ENCODE measurements around the gene GPR171.

The GPR171 gene

GRCh38 chr3:151197981-151198767 is 4.8 kb downstream of the GPR171 start:
- H3K4me1 ChIP-seq (ENCODE audit: control insufficient read depth, insufficient read depth, low read length): no peaks in the 10 kb centered on the region
- no peak overlapping the region for H3K9ac ChIP-seq (ENCODE audit: low read length)
- no peak overlapping the region for H3K4me3 ChIP-seq (ENCODE audit: low read depth, low read length)
- no peak overlapping the region for H3K27ac ChIP-seq (ENCODE audit: low read depth, low read length)
- H3K27me3 ChIP-seq (ENCODE audit: control insufficient read depth, insufficient read depth, low read length): no peaks in the 10 kb centered on the region
- H3K36me3 ChIP-seq (ENCODE audit: control insufficient read depth, insufficient read depth, low read length): no peaks in the 10 kb centered on the region; the same call in 1 of the 2 replicates
- no peaks in the 10 kb centered on the region for H3K9me3 ChIP-seq (ENCODE audit: control insufficient read depth, insufficient read depth, low read depth, low read length)

DNA sequence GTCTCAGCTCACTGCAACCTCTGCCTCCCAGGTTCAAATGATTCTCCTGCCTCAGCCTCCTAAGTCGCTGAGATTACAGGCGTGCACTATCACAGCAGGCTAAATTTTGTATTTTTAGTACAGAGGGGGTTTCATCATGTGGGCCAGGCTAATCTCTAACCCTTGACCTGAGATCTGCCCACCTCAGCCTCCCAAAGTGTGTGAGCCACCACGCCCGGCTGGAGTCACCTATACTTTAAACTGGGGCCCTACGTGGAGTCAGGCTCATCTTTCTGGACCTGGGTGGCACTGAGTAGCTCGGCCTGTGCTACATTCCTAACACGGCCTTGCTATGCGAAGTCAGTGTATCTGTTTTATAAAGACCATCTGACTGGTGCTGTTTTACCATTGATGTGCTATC is 5.8 kb downstream of the GPR171 start:
- H3K9ac ChIP-seq (ENCODE audit: low read length): no peak overlapping the region
- H3K27me3 ChIP-seq (ENCODE audit: control insufficient read depth, insufficient read depth, low read length): no peaks in the 10 kb centered on the region
- H3K9me3 ChIP-seq (ENCODE audit: control insufficient read depth, insufficient read depth, low read depth, low read length): no peaks in the 10 kb centered on the region
- H3K36me3 ChIP-seq (ENCODE audit: control insufficient read depth, insufficient read depth, low read length): peaks cover 5% of the 10 kb centered on the region
- H3K27ac ChIP-seq (ENCODE audit: low read depth, low read length): no peak overlapping the region
- H3K4me1 ChIP-seq (ENCODE audit: control insufficient read depth, insufficient read depth, low read length): no peaks in the 10 kb centered on the region
- H3K4me3 ChIP-seq (ENCODE audit: low read depth, low read length): no peak overlapping the region

DNA sequence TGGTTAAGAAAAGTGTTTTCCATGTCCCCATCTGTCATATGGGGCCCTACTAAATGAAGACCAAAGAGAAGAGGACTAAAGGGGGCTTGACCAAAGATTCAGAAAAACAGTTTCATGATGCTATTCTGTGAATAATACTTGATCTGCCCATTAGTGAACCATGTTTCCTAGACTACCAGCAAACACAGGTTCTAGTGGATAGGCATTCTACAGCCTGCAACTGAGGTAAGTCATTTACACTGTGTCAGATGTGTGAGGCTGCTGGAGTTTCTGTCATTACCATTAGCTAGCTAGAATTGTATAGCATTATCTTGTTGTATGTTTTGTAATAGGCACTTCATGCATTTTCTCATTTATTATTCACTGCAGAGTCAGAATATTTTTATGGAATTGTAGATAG is 6.6 kb downstream of the GPR171 start:
- H3K36me3 ChIP-seq (ENCODE audit: control insufficient read depth, insufficient read depth, low read length): peaks cover 5% of the 10 kb centered on the region
- H3K9me3 ChIP-seq (ENCODE audit: control insufficient read depth, insufficient read depth, low read depth, low read length): no peaks in the 10 kb centered on the region
- no peaks in the 10 kb centered on the region for H3K27me3 ChIP-seq (ENCODE audit: control insufficient read depth, insufficient read depth, low read length)
- no peak overlapping the region for H3K27ac ChIP-seq (ENCODE audit: low read depth, low read length)
- no peak overlapping the region for H3K9ac ChIP-seq (ENCODE audit: low read length)
- no peaks in the 10 kb centered on the region for H3K4me1 ChIP-seq (ENCODE audit: control insufficient read depth, insufficient read depth, low read length)
- no peak overlapping the region for H3K4me3 ChIP-seq (ENCODE audit: low read depth, low read length)

GRCh38 chr3:151195826-151196225 is 7.2 kb downstream of the GPR171 start:
- peaks cover 6% of the 10 kb centered on the region for H3K36me3 ChIP-seq (ENCODE audit: control insufficient read depth, insufficient read depth, low read length)
- H3K4me1 ChIP-seq (ENCODE audit: control insufficient read depth, insufficient read depth, low read length): no peaks in the 10 kb centered on the region
- no peak overlapping the region for H3K4me3 ChIP-seq (ENCODE audit: low read depth, low read length)
- no peak overlapping the region for H3K9ac ChIP-seq (ENCODE audit: low read length)
- no peaks in the 10 kb centered on the region for H3K9me3 ChIP-seq (ENCODE audit: control insufficient read depth, insufficient read depth, low read depth, low read length)
- H3K27ac ChIP-seq (ENCODE audit: low read depth, low read length): no peak overlapping the region
- H3K27me3 ChIP-seq (ENCODE audit: control insufficient read depth, insufficient read depth, low read length): no peaks in the 10 kb centered on the region

- Histone ChIP-seq H3K9me3 (ENCODE audit: control insufficient read depth, insufficient read depth, low read depth, low read length) (no peaks in the 10 kb centered on the region), H3K27me3 (ENCODE audit: control insufficient read depth, insufficient read depth, low read length) (no peaks in the 10 kb centered on the region), H3K27ac (ENCODE audit: low read depth, low read length) (no peak overlapping the region), H3K9ac (ENCODE audit: low read length) (no peak overlapping the region), H3K4me1 (ENCODE audit: control insufficient read depth, insufficient read depth, low read length) (no peaks in the 10 kb centered on the region), H3K36me3 (ENCODE audit: control insufficient read depth, insufficient read depth, low read length) (peaks cover 10% of the 10 kb centered on the region), H3K4me3 (ENCODE audit: low read depth, low read length) (no peak overlapping the region)
Measured at GRCh38 chr3:151192545-151192944, 10.5 kb downstream of the GPR171 start.

DNA sequence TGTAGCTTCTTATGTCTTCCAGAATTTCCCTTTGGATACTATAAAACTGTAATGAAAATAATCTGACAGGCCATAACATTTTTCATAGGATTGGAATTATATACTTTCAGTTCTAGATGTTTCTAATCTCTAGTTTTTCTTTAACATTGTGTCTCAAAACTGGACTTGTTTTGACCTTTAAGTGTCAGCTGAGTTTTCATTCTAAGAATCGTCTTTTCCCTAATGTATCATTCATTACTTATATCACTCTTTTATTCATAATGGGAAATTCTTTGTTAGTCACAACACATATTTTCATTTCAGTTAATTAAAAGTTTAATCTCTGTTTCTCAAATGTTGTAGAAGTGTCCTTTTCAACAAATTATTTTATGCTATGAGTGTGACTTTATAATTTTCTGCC is 11.9 kb downstream of the GPR171 start:
- Histone ChIP-seq H3K27me3 (ENCODE audit: control insufficient read depth, insufficient read depth, low read length) (no peaks in the 10 kb centered on the region), H3K4me1 (ENCODE audit: control insufficient read depth, insufficient read depth, low read length) (no peaks in the 10 kb centered on the region), H3K9me3 (ENCODE audit: control insufficient read depth, insufficient read depth, low read depth, low read length) (no peaks in the 10 kb centered on the region), H3K27ac (ENCODE audit: low read depth, low read length) (no peak overlapping the region), H3K36me3 (ENCODE audit: control insufficient read depth, insufficient read depth, low read length) (peaks cover 10% of the 10 kb centered on the region), H3K4me3 (ENCODE audit: low read depth, low read length) (no peak overlapping the region), H3K9ac (ENCODE audit: low read length) (no peak overlapping the region)

- Histone ChIP-seq H3K27me3 (ENCODE audit: control insufficient read depth, insufficient read depth, low read length) (no peaks in the 10 kb centered on the region), H3K9me3 (ENCODE audit: control insufficient read depth, insufficient read depth, low read depth, low read length) (no peaks in the 10 kb centered on the region), H3K36me3 (ENCODE audit: control insufficient read depth, insufficient read depth, low read length) (no peaks in the 10 kb centered on the region; the same call in 1 of the 2 replicates), H3K9ac (ENCODE audit: low read length) (no peak overlapping the region), H3K4me1 (ENCODE audit: control insufficient read depth, insufficient read depth, low read length) (peaks cover 5% of the 10 kb centered on the region; the same call in 1 of the 2 replicates), H3K27ac (ENCODE audit: low read depth, low read length) (no peak overlapping the region), H3K4me3 (ENCODE audit: low read depth, low read length) (no peak overlapping the region)
Measured at GRCh38 chr3:151183265-151183671, 19.7 kb downstream of the GPR171 start.

DNA sequence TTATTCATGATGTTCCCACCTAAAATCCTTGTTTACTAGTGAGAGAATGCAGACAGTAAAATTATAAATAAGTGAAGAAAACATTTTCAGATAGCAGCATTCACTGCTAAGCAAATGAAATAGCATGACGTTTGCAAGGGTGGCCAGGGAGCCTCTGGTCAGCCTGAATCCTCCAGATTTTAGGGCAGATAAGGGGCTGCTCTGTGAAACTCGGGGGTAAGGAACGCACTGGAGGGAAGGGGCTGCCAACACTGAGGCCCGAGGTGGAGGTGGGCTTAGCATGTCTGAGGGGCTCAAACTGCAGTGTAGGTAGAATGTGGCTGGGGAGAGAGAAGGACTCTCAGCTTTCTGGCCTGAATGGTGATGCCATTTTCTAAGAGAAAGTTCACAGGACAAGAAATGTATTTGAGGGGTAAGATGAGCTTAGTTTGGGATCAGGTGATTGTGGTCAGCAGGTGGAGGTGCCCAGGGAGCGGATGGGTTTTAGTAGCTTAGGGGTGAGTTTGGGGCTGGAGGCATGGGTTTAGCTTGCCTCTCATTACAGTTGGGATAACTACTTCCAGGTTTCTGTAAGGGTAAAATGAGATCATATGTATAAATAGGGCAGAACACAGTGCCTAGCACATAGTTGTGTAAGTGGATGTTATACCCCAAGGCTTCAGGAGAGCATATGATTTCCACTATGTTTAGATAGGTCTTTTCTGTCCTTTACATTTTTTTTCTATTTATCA is 20.5 kb downstream of the GPR171 start:
- H3K4me3 ChIP-seq (ENCODE audit: low read depth, low read length): no peak overlapping the region
- H3K4me1 ChIP-seq (ENCODE audit: control insufficient read depth, insufficient read depth, low read length): peaks cover 8% of the 10 kb centered on the region; the same call in 1 of the 2 replicates
- H3K27ac ChIP-seq (ENCODE audit: low read depth, low read length): no peak overlapping the region
- no peaks in the 10 kb centered on the region for H3K27me3 ChIP-seq (ENCODE audit: control insufficient read depth, insufficient read depth, low read length)
- H3K36me3 ChIP-seq (ENCODE audit: control insufficient read depth, insufficient read depth, low read length): no peaks in the 10 kb centered on the region; the same call in 1 of the 2 replicates
- no peaks in the 10 kb centered on the region for H3K9me3 ChIP-seq (ENCODE audit: control insufficient read depth, insufficient read depth, low read depth, low read length)
- no peak overlapping the region for H3K9ac ChIP-seq (ENCODE audit: low read length)

GRCh38 chr3:151178208-151178845 is 24.7 kb downstream of the GPR171 start:
- Histone ChIP-seq H3K4me1 (ENCODE audit: control insufficient read depth, insufficient read depth, low read length) (peaks cover 8% of the 10 kb centered on the region; the same call in 1 of the 2 replicates), H3K9ac (ENCODE audit: low read length) (no peak overlapping the region), H3K9me3 (ENCODE audit: control insufficient read depth, insufficient read depth, low read depth, low read length) (no peaks in the 10 kb centered on the region), H3K27ac (ENCODE audit: low read depth, low read length) (no peak overlapping the region), H3K4me3 (ENCODE audit: low read depth, low read length) (no peak overlapping the region), H3K36me3 (ENCODE audit: control insufficient read depth, insufficient read depth, low read length) (no peaks in the 10 kb centered on the region), H3K27me3 (ENCODE audit: control insufficient read depth, insufficient read depth, low read length) (no peaks in the 10 kb centered on the region)

GRCh38 chr3:151175952-151176351 is 27.1 kb downstream of the GPR171 start:
- Histone ChIP-seq H3K4me1 (ENCODE audit: control insufficient read depth, insufficient read depth, low read length) (peaks cover 3% of the 10 kb centered on the region; the same call in 1 of the 2 replicates), H3K36me3 (ENCODE audit: control insufficient read depth, insufficient read depth, low read length) (no peaks in the 10 kb centered on the region), H3K27ac (ENCODE audit: low read depth, low read length) (no peak overlapping the region), H3K9me3 (ENCODE audit: control insufficient read depth, insufficient read depth, low read depth, low read length) (no peaks in the 10 kb centered on the region), H3K27me3 (ENCODE audit: control insufficient read depth, insufficient read depth, low read length) (no peaks in the 10 kb centered on the region), H3K9ac (ENCODE audit: low read length) (no peak overlapping the region), H3K4me3 (ENCODE audit: low read depth, low read length) (no peak overlapping the region)

GRCh38 chr3:151174351-151174750 is 28.7 kb downstream of the GPR171 start:
- H3K4me1 ChIP-seq (ENCODE audit: control insufficient read depth, insufficient read depth, low read length): peaks cover 3% of the 10 kb centered on the region; the same call in 1 of the 2 replicates
- no peaks in the 10 kb centered on the region for H3K9me3 ChIP-seq (ENCODE audit: control insufficient read depth, insufficient read depth, low read depth, low read length)
- H3K27ac ChIP-seq (ENCODE audit: low read depth, low read length): no peak overlapping the region
- H3K27me3 ChIP-seq (ENCODE audit: control insufficient read depth, insufficient read depth, low read length): no peaks in the 10 kb centered on the region
- H3K4me3 ChIP-seq (ENCODE audit: low read depth, low read length): no peak overlapping the region
- H3K36me3 ChIP-seq (ENCODE audit: control insufficient read depth, insufficient read depth, low read length): no peaks in the 10 kb centered on the region
- H3K9ac ChIP-seq (ENCODE audit: low read length): no peak overlapping the region
